HepG2 (cell line): ENCODE data around the gene TMEM86B. TPM values are rescaled to one million over a fixed set of nuclear protein-coding genes. Genes with fewer than 3 reads are reported as not detected.

Experiments used
- ATF7-NPFF ChIP-seq: sonication (generic); formaldehyde crosslinking; IDR thresholded peaks from 2 replicates; pipeline ENCODE4 v1.8.1; 2023; ENCODE audit warnings: mild to moderate bottlenecking, low read depth, missing genetic modification reagents, moderate library complexity
- CENPT ChIP-seq: sonication (generic); formaldehyde crosslinking; IDR thresholded peaks from 2 replicates; pipeline ENCODE4 v1.8.0; 2022; ENCODE audit warnings: low read depth, mild to moderate bottlenecking, moderate library complexity, missing genetic modification reagents
- GRHL1 ChIP-seq: sonication (generic); formaldehyde crosslinking; conservative IDR thresholded peaks from 2 replicates; pipeline ENCODE4 v1.8.0; 2022; ENCODE audit warnings: missing genetic modification reagents
- JUND ChIP-seq: sonication (generic); formaldehyde crosslinking; IDR thresholded peaks from 2 replicates; pipeline ENCODE4 v1.8.0; 2022; ENCODE audit warnings: mild to moderate bottlenecking, missing genetic modification reagents
- NKX3-1 ChIP-seq: sonication (generic); formaldehyde crosslinking; IDR thresholded peaks from 2 replicates; pipeline ENCODE4 v1.5.0; 2020; ENCODE audit warnings: missing genetic modification reagents
- POLR2AphosphoS5 ChIP-seq: IDR thresholded peaks from 2 replicates; pipeline ENCODE4 v1.6.1; 2012; ENCODE audit warnings: low read depth, low read length
- PRPF4 ChIP-seq: fragments of 200-400 bp; formaldehyde crosslinking; IDR thresholded peaks from 2 replicates; pipeline ENCODE4 v1.6.1; 2016; ENCODE audit warnings: low read length, low read depth; ENCODE audit not compliant: poor library complexity, severe bottlenecking
- TCF7 ChIP-seq: sonication (generic); IDR thresholded peaks from 2 replicates; pipeline ENCODE4 v1.6.1; 2016; ENCODE audit warnings: antibody characterized with exemption, low read depth
- TGIF2 ChIP-seq: IDR thresholded peaks from 2 replicates; pipeline ENCODE4 v1.6.1; 2016; ENCODE audit warnings: control low read depth, missing compliant biosample characterization
- ZNF274 ChIP-seq: sonication (generic); formaldehyde crosslinking; IDR thresholded peaks from 2 replicates; pipeline ENCODE4 v1.5.1; 2020; ENCODE audit warnings: mild to moderate bottlenecking, missing genetic modification reagents
- polyA plus RNA-seq, 8 experiments: library from polyadenylated mRNA; depleted of rRNA in 3 of 8; stranded (reverse) in 7 of 8; unstranded in 1 of 8; fragments of >200 nt; fragmentation: Illumina TruSeq in 4 of 8; extraction: Trizol in 4 of 8; gene quantifications; 2 replicates each; pipeline versions ENCODE4 v1.2.1 to v1.2.3, GENCODE V29; 2011 to 2016; ENCODE audit warnings: low read depth in 4 of 8, missing spikeins in 1 of 8, mixed read lengths in 1 of 8; ENCODE audit not compliant: insufficient read depth in 1 of 8
- total RNA-seq, 5 experiments: library from RNA; depleted of rRNA; stranded (reverse); fragments of >200 nt; fragmentation: Illumina TruSeq; extraction: Trizol; gene quantifications; 2 replicates each; pipeline ENCODE4 v1.2.3, GENCODE V29; 2016; ENCODE audit warnings: low read depth in 1 of 5
- TF ChIP-seq, protein P1 (sequence below): sonication (generic); formaldehyde crosslinking; IDR thresholded peaks from 2 replicates; pipeline ENCODE4 v1.4.0; 2020; ENCODE audit warnings: mild to moderate bottlenecking, missing genetic modification reagents, borderline replicate concordance
- TF ChIP-seq, protein P2 (sequence below): sonication (generic); formaldehyde crosslinking; IDR thresholded peaks from 2 replicates; pipeline ENCODE4 v1.4.0; 2020; ENCODE audit warnings: mild to moderate bottlenecking, missing genetic modification reagents

TMEM86B gene
- total and polyA plus RNA-seq, 2 of the 13 experiments (the other 11 are each of a cell fraction or from before 2014, with no cell fraction given) = 7.7 to 9.6 TPM

GRCh38 chr19:55209693-55210472 lies 18.7 kb downstream of the TMEM86B start (continued):
- TF ChIP-seq, protein P1, sequence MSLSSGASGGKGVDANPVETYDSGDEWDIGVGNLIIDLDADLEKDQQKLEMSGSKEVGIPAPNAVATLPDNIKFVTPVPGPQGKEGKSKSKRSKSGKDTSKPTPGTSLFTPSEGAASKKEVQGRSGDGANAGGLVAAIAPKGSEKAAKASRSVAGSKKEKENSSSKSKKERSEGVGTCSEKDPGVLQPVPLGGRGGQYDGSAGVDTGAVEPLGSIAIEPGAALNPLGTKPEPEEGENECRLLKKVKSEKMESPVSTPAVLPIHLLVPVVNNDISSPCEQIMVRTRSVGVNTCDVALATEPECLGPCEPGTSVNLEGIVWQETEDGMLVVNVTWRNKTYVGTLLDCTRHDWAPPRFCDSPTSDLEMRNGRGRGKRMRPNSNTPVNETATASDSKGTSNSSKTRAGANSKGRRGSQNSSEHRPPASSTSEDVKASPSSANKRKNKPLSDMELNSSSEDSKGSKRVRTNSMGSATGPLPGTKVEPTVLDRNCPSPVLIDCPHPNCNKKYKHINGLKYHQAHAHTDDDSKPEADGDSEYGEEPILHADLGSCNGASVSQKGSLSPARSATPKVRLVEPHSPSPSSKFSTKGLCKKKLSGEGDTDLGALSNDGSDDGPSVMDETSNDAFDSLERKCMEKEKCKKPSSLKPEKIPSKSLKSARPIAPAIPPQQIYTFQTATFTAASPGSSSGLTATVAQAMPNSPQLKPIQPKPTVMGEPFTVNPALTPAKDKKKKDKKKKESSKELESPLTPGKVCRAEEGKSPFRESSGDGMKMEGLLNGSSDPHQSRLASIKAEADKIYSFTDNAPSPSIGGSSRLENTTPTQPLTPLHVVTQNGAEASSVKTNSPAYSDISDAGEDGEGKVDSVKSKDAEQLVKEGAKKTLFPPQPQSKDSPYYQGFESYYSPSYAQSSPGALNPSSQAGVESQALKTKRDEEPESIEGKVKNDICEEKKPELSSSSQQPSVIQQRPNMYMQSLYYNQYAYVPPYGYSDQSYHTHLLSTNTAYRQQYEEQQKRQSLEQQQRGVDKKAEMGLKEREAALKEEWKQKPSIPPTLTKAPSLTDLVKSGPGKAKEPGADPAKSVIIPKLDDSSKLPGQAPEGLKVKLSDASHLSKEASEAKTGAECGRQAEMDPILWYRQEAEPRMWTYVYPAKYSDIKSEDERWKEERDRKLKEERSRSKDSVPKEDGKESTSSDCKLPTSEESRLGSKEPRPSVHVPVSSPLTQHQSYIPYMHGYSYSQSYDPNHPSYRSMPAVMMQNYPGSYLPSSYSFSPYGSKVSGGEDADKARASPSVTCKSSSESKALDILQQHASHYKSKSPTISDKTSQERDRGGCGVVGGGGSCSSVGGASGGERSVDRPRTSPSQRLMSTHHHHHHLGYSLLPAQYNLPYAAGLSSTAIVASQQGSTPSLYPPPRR (CRISPR knock-in tag) = no peak
- TF ChIP-seq ATF7-NPFF (CRISPR knock-in tag) = peak; percentile 61; the same call in 1 of the 2 replicates
- no peak for TF ChIP-seq NKX3-1 (CRISPR knock-in tag)
- TF ChIP-seq JUND (CRISPR knock-in tag) = no peak
- no peak for TF ChIP-seq GRHL1 (CRISPR knock-in tag)
- TF ChIP-seq ZNF274 = peak; percentile 28; the same call in 1 of the 2 replicates
- TF ChIP-seq POLR2AphosphoS5 = 0 out of 2 replicates have a peak, but pooled peaks have one; percentile 25
- TF ChIP-seq CENPT = no peak
- 0 out of 2 replicates have a peak, but pooled peaks have one; percentile 16 for TF ChIP-seq TGIF2 (CRISPR knock-in tag)
- peak; percentile 25; the same call in 1 of the 2 replicates for TF ChIP-seq TCF7
- TF ChIP-seq, protein P2, sequence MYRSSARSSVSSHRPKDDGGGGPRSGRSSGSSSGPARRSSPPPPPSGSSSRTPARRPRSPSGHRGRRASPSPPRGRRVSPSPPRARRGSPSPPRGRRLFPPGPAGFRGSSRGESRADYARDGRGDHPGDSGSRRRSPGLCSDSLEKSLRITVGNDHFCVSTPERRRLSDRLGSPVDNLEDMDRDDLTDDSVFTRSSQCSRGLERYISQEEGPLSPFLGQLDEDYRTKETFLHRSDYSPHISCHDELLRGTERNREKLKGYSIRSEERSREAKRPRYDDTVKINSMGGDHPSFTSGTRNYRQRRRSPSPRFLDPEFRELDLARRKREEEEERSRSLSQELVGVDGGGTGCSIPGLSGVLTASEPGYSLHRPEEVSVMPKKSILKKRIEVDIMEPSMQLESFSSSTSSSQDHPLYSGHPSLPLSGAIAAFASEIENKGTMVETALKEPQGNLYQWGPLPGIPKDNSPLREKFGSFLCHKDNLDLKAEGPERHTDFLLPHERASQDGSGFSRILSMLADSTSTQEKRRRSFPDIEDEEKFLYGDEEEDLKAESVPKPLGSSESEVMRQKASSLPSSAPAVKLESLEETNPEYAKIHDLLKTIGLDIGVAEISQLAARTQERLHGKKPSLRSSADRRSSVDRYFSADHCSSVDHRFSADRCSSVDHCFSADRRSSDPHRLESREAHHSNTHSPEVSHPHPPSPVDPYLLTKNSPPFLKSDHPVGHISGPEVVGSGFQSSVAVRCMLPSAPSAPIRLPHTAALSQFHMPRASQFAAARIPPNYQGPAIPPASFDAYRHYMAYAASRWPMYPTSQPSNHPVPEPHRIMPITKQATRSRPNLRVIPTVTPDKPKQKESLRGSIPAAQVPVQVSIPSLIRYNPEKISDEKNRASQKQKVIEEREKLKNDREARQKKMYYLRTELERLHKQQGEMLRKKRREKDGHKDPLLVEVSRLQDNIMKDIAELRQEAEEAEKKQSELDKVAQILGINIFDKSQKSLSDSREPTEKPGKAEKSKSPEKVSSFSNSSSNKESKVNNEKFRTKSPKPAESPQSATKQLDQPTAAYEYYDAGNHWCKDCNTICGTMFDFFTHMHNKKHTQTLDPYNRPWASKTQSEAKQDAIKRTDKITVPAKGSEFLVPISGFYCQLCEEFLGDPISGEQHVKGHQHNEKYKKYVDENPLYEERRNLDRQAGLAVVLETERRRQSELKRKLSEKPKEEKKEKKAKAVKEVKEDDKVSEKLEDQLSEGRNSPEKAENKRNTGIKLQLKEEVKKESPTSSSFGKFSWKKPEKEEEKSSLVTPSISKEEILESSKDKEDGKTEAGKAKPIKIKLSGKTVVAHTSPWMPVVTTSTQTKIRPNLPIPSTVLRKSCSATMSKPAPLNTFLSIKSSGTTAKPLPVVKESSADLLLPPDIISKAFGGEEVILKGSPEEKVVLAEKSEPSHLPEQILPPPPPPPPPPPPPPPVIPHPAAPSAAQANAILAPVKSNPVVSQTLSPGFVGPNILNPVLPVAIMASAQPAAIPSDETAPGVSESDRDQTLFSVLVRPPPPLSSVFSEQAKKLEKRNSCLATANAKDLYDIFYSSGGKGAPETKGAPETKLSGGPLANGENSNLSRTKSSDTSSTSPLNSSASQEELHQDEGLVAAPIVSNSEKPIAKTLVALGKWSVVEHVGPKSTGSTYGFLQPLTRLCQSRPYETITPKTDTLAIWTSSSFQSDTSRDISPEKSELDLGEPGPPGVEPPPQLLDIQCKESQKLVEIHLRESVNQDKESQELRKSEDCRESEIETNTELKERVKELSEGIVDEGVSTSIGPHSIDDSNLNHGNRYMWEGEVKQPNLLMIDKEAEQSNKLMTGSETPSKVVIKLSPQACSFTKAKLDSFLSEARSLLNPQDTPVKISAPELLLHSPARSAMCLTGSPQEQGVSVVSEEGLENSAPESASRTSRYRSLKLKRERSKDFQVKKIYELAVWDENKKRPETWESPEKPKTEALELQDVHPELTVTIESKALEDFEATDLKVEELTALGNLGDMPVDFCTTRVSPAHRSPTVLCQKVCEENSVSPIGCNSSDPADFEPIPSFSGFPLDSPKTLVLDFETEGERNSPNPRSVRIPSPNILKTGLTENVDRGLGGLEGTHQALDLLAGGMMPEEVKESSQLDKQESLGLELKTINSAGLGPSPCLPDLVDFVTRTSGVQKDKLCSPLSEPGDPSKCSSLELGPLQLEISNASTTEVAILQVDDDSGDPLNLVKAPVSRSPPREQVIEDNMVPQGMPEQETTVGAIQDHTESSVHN (CRISPR knock-in tag) = peak; percentile 77; the same call in 1 of the 2 replicates
- TF ChIP-seq PRPF4 = no peak
